Esophagus (tissue), 2 donors: ENCODE measurements around the gene PDXP. TPM values are rescaled to one million over a fixed set of nuclear protein-coding genes. Genes with fewer than 3 reads are reported as not detected.

Experiments
- H3K27ac ChIP-seq, 2 donors: one replicate each; pipeline ENCODE4 v1.5.1; 2013; ENCODE audit warnings: low read depth in 2 of 2, mild to moderate bottlenecking in 2 of 2, inconsistent platforms in 1 of 2, low read length in 1 of 2, moderate library complexity in 1 of 2
- H3K27me3 ChIP-seq, 2 donors: one replicate each; pipeline ENCODE4 v1.6.1; 2013; ENCODE audit warnings: low read length in 2 of 2, control low read depth in 1 of 2, mild to moderate bottlenecking in 1 of 2; ENCODE audit not compliant: insufficient read depth in 2 of 2, control insufficient read depth in 1 of 2
- H3K36me3 ChIP-seq, 2 donors: one replicate each; pipeline ENCODE4 v1.6.1; 2013; ENCODE audit warnings: low read length in 1 of 2; ENCODE audit not compliant: control insufficient read depth in 2 of 2, insufficient read depth in 2 of 2
- H3K4me1 ChIP-seq, 2 donors: one replicate each; pipeline ENCODE4 v1.6.1; 2013; ENCODE audit warnings: low read length in 1 of 2; ENCODE audit not compliant: control insufficient read depth in 2 of 2, insufficient read depth in 2 of 2
- H3K4me3 ChIP-seq, 2 donors: one replicate each; pipeline ENCODE4 v1.5.1; 2013; ENCODE audit warnings: low read length in 2 of 2, mild to moderate bottlenecking in 2 of 2, low read depth in 1 of 2, moderate library complexity in 1 of 2
- H3K9me3 ChIP-seq, 2 donors: one replicate each; pipeline ENCODE4 v1.6.1; 2013; ENCODE audit warnings: mild to moderate bottlenecking in 2 of 2, low read depth in 1 of 2, low read length in 1 of 2, moderate library complexity in 1 of 2; ENCODE audit not compliant: control insufficient read depth in 2 of 2, insufficient read depth in 1 of 2
- WGBS, 2 donors: extraction: QIAGEN DNeasy Blood & Tissue Kit; methylation state at CpG; one replicate each; pipeline ENCODE4 v1.1.7; 2013; 5-methylcytosine and 5-hydroxymethylcytosine counted together
- polyA plus RNA-seq, 2 donors: library from polyadenylated mRNA; stranded (reverse); fragments of 200-250 nt; gene quantifications; one replicate each; pipeline ENCODE4 v1.2.3, GENCODE V29; 2013
- donor health status: healthy with polysubstance abuse.
- donor health status: Bipolar disorder and iron deficiency.

Gene PDXP
- polyA plus RNA-seq, 2 donors: 1.4 to 2.2 TPM

GRCh38 chr22:37665487-37665886 is 7.0 kb downstream of the PDXP start:
- WGBS, 2 donors: 95% methylated on average over 24 of the region's 24 CpGs
- Histone ChIP-seq H3K4me3 (no peak overlapping the region), H3K27me3 (no peaks in the 10 kb centered on the region), H3K27ac (no peak overlapping the region), H3K9me3 (no peaks in the 10 kb centered on the region), H3K4me1 (peaks cover 0 to 4% of the 10 kb centered on the region in 2 donors), H3K36me3 (peaks cover 0 to 4% of the 10 kb centered on the region in 2 donors)

GRCh38 chr22:37669586-37669985 is 11.1 kb downstream of the PDXP start:
- H3K9me3 ChIP-seq: no peaks in the 10 kb centered on the region
- H3K27ac ChIP-seq: no peak overlapping the region
- 67 to 71% methylated on average over 6 of the region's 6 CpGs for WGBS, 2 donors
- H3K27me3 ChIP-seq: no peaks in the 10 kb centered on the region
- peaks cover 0 to 4% of the 10 kb centered on the region in 2 donors for H3K36me3 ChIP-seq
- no peak overlapping the region for H3K4me3 ChIP-seq
- H3K4me1 ChIP-seq: peaks cover 0 to 2% of the 10 kb centered on the region in 2 donors

- Histone ChIP-seq H3K36me3 (no peaks in the 10 kb centered on the region), H3K4me3 (no peak overlapping the region), H3K4me1 (peaks cover 0 to 10% of the 10 kb centered on the region in 2 donors), H3K27me3 (no peaks in the 10 kb centered on the region), H3K9me3 (no peaks in the 10 kb centered on the region), H3K27ac (peak overlapping the region in 1 of 2 donors; percentile 9)
- 63 to 74% methylated on average over 15 of the region's 15 CpGs for WGBS, 2 donors
Observed at GRCh38 chr22:37672206-37672919, 13.8 kb downstream of the PDXP start.

- 60 to 64% methylated on average over 11 of the region's 11 CpGs for WGBS, 2 donors
- Histone ChIP-seq H3K9me3 (no peaks in the 10 kb centered on the region), H3K27me3 (no peaks in the 10 kb centered on the region), H3K4me3 (no peak overlapping the region), H3K27ac (peak overlapping the region in 1 of 2 donors; percentile 43), H3K36me3 (no peaks in the 10 kb centered on the region), H3K4me1 (peaks cover 0 to 10% of the 10 kb centered on the region in 2 donors)
Observed at GRCh38 chr22:37672920-37673455, 14.5 kb downstream of the PDXP start.

GRCh38 chr22:37674248-37674647 is 15.7 kb downstream of the PDXP start:
- Histone ChIP-seq H3K27ac (peak overlapping the region; percentile 48 to 69), H3K27me3 (no peaks in the 10 kb centered on the region), H3K9me3 (no peaks in the 10 kb centered on the region), H3K4me3 (no peak overlapping the region), H3K36me3 (no peaks in the 10 kb centered on the region), H3K4me1 (peaks cover 0 to 12% of the 10 kb centered on the region in 2 donors)
- 82 to 86% methylated on average over 12 of the region's 12 CpGs for WGBS, 2 donors

- H3K4me1 ChIP-seq: peaks cover 0 to 12% of the 10 kb centered on the region in 2 donors
- no peaks in the 10 kb centered on the region for H3K27me3 ChIP-seq
- H3K4me3 ChIP-seq: peak within 1 kb of the TSS; percentile 38 to 42
- peaks cover 0 to 2% of the 10 kb centered on the region in 2 donors for H3K36me3 ChIP-seq
- WGBS, 2 donors: 5 to 10% methylated on average over 31 to 34 of the region's 34 CpGs
- H3K27ac ChIP-seq: peak within 1 kb of the TSS; percentile 90 to 94
- no peaks in the 10 kb centered on the region for H3K9me3 ChIP-seq
Observed at GRCh38 chr22:37674951-37675929, 16.7 kb downstream of the PDXP start, which contains the start of gene LGALS1. TSS of gene LGALS1 (plus strand) at chr22:37675636. CDS start at chr22:37675703, 67 bp downstream.

GRCh38 chr22:37675930-37676735 is 17.6 kb downstream of the PDXP start:
- Histone ChIP-seq H3K4me3 (peak overlapping the region; percentile 38 to 42), H3K27ac (peak overlapping the region; percentile 90 to 94), H3K9me3 (no peaks in the 10 kb centered on the region), H3K4me1 (peaks cover 0 to 12% of the 10 kb centered on the region in 2 donors), H3K27me3 (no peaks in the 10 kb centered on the region), H3K36me3 (peaks cover 0 to 2% of the 10 kb centered on the region in 2 donors)
- WGBS, 2 donors: 11 to 19% methylated on average over 16 to 17 of the region's 17 CpGs

GRCh38 chr22:37676736-37677492 is 18.4 kb downstream of the PDXP start:
- Histone ChIP-seq H3K9me3 (no peaks in the 10 kb centered on the region), H3K4me3 (peak overlapping the region; percentile 38 to 42), H3K36me3 (peaks cover 0 to 2% of the 10 kb centered on the region in 2 donors), H3K4me1 (peaks cover 0 to 12% of the 10 kb centered on the region in 2 donors), H3K27ac (peak overlapping the region; percentile 90 to 94), H3K27me3 (no peaks in the 10 kb centered on the region)
- WGBS, 2 donors: 0 to 2% methylated on average over 28 to 42 of the region's 42 CpGs
